ENCODE data around the gene SPAG7. TPM values are rescaled to one million over a fixed set of nuclear protein-coding genes. Genes with fewer than 3 reads are reported as not detected.
A peak's percentile ranks its signal among the peaks of the same experiment; 100 is the strongest.

Gene SPAG7
- total RNA-seq, 3 donors from 2014 or later: 42.6 to 57.8 (median 55.2) TPM

DNA sequence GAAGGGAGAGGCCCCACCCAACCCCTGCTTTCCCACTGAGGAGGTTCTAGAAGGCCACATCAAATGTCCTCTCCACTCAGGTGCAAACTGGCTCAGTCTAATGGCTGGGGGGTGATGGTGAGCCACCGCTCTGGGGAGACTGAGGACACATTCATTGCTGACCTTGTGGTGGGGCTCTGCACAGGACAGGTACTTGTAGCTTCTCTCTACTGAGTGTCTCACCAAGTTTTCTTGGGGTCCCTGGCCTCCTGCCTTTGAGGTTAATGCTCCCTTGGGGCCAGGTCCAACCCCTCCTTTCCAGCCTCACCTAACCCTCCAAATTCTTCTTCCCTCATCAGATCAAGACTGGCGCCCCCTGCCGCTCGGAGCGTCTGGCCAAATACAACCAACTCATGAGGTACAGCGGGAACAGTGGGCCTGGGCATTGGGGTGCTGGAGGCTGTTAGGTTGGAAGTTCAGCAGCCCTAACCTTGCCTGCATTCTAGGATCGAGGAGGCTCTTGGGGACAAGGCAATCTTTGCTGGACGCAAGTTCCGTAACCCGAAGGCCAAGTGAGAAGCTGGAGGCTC, 11.0 kb downstream of the SPAG7 start:
- Histone ChIP-seq H3K36me3 (peaks cover 10% of the 10 kb centered on the region), H3K27me3 (no peaks in the 10 kb centered on the region), H3K27ac (no peak overlapping the region), H3K4me3 (no peak overlapping the region), H3K4me1 (no peaks in the 10 kb centered on the region), H3K9me3 (no peaks in the 10 kb centered on the region)
- intact Hi-C loops (cut with DNase I; ENCODE audit: low total_unique reads): no loop called here
- no peak for TF ChIP-seq POLR2AphosphoS5 (IDR thresholded peaks at IDR 0.05)
- TF ChIP-seq, protein P1, sequence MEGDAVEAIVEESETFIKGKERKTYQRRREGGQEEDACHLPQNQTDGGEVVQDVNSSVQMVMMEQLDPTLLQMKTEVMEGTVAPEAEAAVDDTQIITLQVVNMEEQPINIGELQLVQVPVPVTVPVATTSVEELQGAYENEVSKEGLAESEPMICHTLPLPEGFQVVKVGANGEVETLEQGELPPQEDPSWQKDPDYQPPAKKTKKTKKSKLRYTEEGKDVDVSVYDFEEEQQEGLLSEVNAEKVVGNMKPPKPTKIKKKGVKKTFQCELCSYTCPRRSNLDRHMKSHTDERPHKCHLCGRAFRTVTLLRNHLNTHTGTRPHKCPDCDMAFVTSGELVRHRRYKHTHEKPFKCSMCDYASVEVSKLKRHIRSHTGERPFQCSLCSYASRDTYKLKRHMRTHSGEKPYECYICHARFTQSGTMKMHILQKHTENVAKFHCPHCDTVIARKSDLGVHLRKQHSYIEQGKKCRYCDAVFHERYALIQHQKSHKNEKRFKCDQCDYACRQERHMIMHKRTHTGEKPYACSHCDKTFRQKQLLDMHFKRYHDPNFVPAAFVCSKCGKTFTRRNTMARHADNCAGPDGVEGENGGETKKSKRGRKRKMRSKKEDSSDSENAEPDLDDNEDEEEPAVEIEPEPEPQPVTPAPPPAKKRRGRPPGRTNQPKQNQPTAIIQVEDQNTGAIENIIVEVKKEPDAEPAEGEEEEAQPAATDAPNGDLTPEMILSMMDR (IDR thresholded peaks at IDR 0.05): no peak
- TF ChIP-seq POLR2A (IDR thresholded peaks at IDR 0.05): no peak
- no peak for DNase-seq (ENCODE audit: low spot score in 2 of 2)

GRCh38 chr17:4955091-4955490, 12.5 kb downstream of the SPAG7 start:
- intact Hi-C loops (cut with DNase I; ENCODE audit: low total_unique reads): no loop called here
- no peak for DNase-seq (ENCODE audit: low spot score in 2 of 2)
- Histone ChIP-seq H3K4me3 (no peak overlapping the region), H3K4me1 (peaks cover 0 to 6% of the 10 kb centered on the region in 2 donors), H3K27ac (no peak overlapping the region), H3K9me3 (no peaks in the 10 kb centered on the region), H3K27me3 (no peaks in the 10 kb centered on the region), H3K36me3 (peaks cover 8% of the 10 kb centered on the region)
- TF ChIP-seq POLR2A (IDR thresholded peaks at IDR 0.05) (no peak), POLR2AphosphoS5 (IDR thresholded peaks at IDR 0.05) (no peak)
- TF ChIP-seq, protein P1 (IDR thresholded peaks at IDR 0.05): no peak

GRCh38 chr17:4953451-4953961, 14.1 kb downstream of the SPAG7 start:
- Histone ChIP-seq H3K27me3 (no peaks in the 10 kb centered on the region), H3K4me3 (no peak overlapping the region), H3K27ac (no peak overlapping the region), H3K4me1 (peaks cover 0 to 6% of the 10 kb centered on the region in 2 donors), H3K36me3 (no peaks in the 10 kb centered on the region), H3K9me3 (no peaks in the 10 kb centered on the region)
- no peak for DNase-seq (ENCODE audit: low spot score in 2 of 2)
- TF ChIP-seq, protein P1 (IDR thresholded peaks at IDR 0.05): no peak
- TF ChIP-seq POLR2A (IDR thresholded peaks at IDR 0.05): no peak
- TF ChIP-seq POLR2AphosphoS5 (IDR thresholded peaks at IDR 0.05): no peak
- intact Hi-C loops (cut with DNase I; ENCODE audit: low total_unique reads): no loop called here

GRCh38 chr17:4951486-4951885, 16.1 kb downstream of the SPAG7 start:
- no peaks in the 10 kb centered on the region for H3K27me3 ChIP-seq
- H3K27ac ChIP-seq: no peak overlapping the region
- intact Hi-C loops (cut with DNase I; ENCODE audit: low total_unique reads): no loop called here
- H3K4me3 ChIP-seq: no peak overlapping the region
- no peak for DNase-seq (ENCODE audit: low spot score in 2 of 2)
- TF ChIP-seq POLR2A (IDR thresholded peaks at IDR 0.05) (no peak), POLR2AphosphoS5 (IDR thresholded peaks at IDR 0.05) (no peak)
- TF ChIP-seq, protein P1 (IDR thresholded peaks at IDR 0.05): no peak
- H3K9me3 ChIP-seq: no peaks in the 10 kb centered on the region
- no peaks in the 10 kb centered on the region for H3K36me3 ChIP-seq
- peaks cover 0 to 9% of the 10 kb centered on the region in 2 donors for H3K4me1 ChIP-seq

- H3K4me1 ChIP-seq: peaks cover 5 to 16% of the 10 kb centered on the region in 2 donors
- H3K9me3 ChIP-seq: no peaks in the 10 kb centered on the region
- peak within 1 kb of the TSS; percentile 97 to 99 for H3K27ac ChIP-seq
- no peaks in the 10 kb centered on the region for H3K36me3 ChIP-seq
- no peaks in the 10 kb centered on the region for H3K27me3 ChIP-seq
- peak within 1 kb of the TSS; percentile 98 to 100 (median 99) for H3K4me3 ChIP-seq
- TF ChIP-seq, protein P1 (IDR thresholded peaks at IDR 0.05): no peak
- TF ChIP-seq POLR2AphosphoS5 (IDR thresholded peaks at IDR 0.05) (no peak), POLR2A (IDR thresholded peaks at IDR 0.05) (no peak)
- intact Hi-C loops (cut with DNase I; ENCODE audit: low total_unique reads): no loop called here
- no peak for DNase-seq (ENCODE audit: low spot score in 2 of 2)
These were observed 16.8 kb downstream of the SPAG7 start, which contains the start of gene ENO3 for GRCh38 chr17:4950746-4951204. Gene ENO3, plus strand, starts transcription at chr17:4951119. Its CDS starts 711 bp downstream, at chr17:4951830.

All from breast epithelium (tissue), 4 donors.